Limb (tissue), 2 donors: ENCODE results near the gene FOXD1.

Source experiments
- DNase-seq, 2 donors: peaks; one replicate each; pipeline ENCODE4 v3.0.0-alpha.2; 2016; ENCODE audit errors: extremely low spot score in 2 of 2

FOXD1 gene

GRCh38 chr5:73441378-73441777 is 7.2 kb downstream of the FOXD1 start:
- DNase-seq, result no peak

GRCh38 chr5:73440262-73440661 is 8.3 kb downstream of the FOXD1 start:
- no peak for DNase-seq

- no peak for DNase-seq
These were observed 9.7 kb downstream of the FOXD1 start for GRCh38 chr5:73438645-73439470.

GRCh38 chr5:73437777-73438644 is 10.6 kb downstream of the FOXD1 start:
- no peak for DNase-seq

GRCh38 chr5:73437101-73437776 is 11.3 kb downstream of the FOXD1 start:
- peak in 1 of 2 donors; percentile 74 for DNase-seq

GRCh38 chr5:73436535-73437100 is 12.0 kb downstream of the FOXD1 start:
- peak in 1 of 2 donors; percentile 68 for DNase-seq

GRCh38 chr5:73435759-73436534 is 12.6 kb downstream of the FOXD1 start:
- peak in 1 of 2 donors; percentile 55 for DNase-seq

GRCh38 chr5:73434907-73435306 is 13.7 kb downstream of the FOXD1 start:
- no peak for DNase-seq

GRCh38 chr5:73434461-73434860 is 14.1 kb downstream of the FOXD1 start:
- no peak for DNase-seq

GRCh38 chr5:73433982-73434342 is 14.6 kb downstream of the FOXD1 start:
- DNase-seq, result no peak

GRCh38 chr5:73433272-73433981 is 15.2 kb downstream of the FOXD1 start:
- no peak for DNase-seq

- DNase-seq, result no peak
These were observed 17.2 kb downstream of the FOXD1 start for GRCh38 chr5:73431204-73431851.

GRCh38 chr5:73426034-73426433 is 22.5 kb downstream of the FOXD1 start:
- DNase-seq, result no peak

- no peak for DNase-seq
These were observed 24.0 kb downstream of the FOXD1 start for GRCh38 chr5:73424556-73424977.

GRCh38 chr5:73422164-73422563 is 26.4 kb downstream of the FOXD1 start:
- DNase-seq, result no peak

GRCh38 chr5:73420666-73421065 is 27.9 kb downstream of the FOXD1 start:
- no peak for DNase-seq

GRCh38 chr5:73419465-73420390 is 28.8 kb downstream of the FOXD1 start:
- DNase-seq, result peak; percentile 64 to 84

- no peak for DNase-seq
These were observed 29.5 kb downstream of the FOXD1 start for GRCh38 chr5:73419117-73419464.

- DNase-seq, result no peak
These were observed 30.3 kb downstream of the FOXD1 start for GRCh38 chr5:73418244-73418691.
